Thoracic aorta (tissue), 2 donors: ENCODE data around the gene USP6NL. TPM values are rescaled to one million over a fixed set of nuclear protein-coding genes. Genes with fewer than 3 reads are reported as not detected.

ENCODE experiments used
- ATAC-seq: fragments of 150-250 bp; one replicate; pipeline ENCODE4 v1.8.0; 2017; ENCODE audit warnings: low read depth; ENCODE audit not compliant: insufficient number of reproducible peaks, low FRiP score
- DNase-seq: peaks from one replicate; pipeline ENCODE4 v3.0.0-alpha.2; 2020; ENCODE audit warnings: low spot score
- H3K27ac ChIP-seq, 2 donors: fragments of 200-600 bp; sonication (generic); 1 replicate in 1 of 2; 2 replicates in 1 of 2; pipeline ENCODE4 v1.5.1; 2016; ENCODE audit warnings: mild to moderate bottlenecking in 2 of 2, moderate library complexity in 2 of 2
- H3K27me3 ChIP-seq: fragments of 200-600 bp; sonication (generic); replicated peaks from 2 replicates; pipeline ENCODE4 v1.6.0; 2016; ENCODE audit warnings: mild to moderate bottlenecking; ENCODE audit not compliant: insufficient read depth
- H3K36me3 ChIP-seq: fragments of 200-600 bp; sonication (generic); one replicate; pipeline ENCODE4 v1.5.1; 2016
- H3K4me1 ChIP-seq, 2 donors: fragments of 200-600 bp; sonication (generic); 1 replicate in 1 of 2; 2 replicates in 1 of 2; pipeline versions ENCODE4 v1.5.1 to v1.6.0; 2016; ENCODE audit warnings: low read depth in 2 of 2, mild to moderate bottlenecking in 1 of 2; ENCODE audit not compliant: control insufficient read depth in 1 of 2
- H3K4me3 ChIP-seq: fragments of 200-600 bp; sonication (generic); 2 replicates; pipeline ENCODE4 v1.5.1; 2016; ENCODE audit warnings: mild to moderate bottlenecking
- H3K9me3 ChIP-seq: fragments of 200-600 bp; sonication (generic); 2 replicates; pipeline ENCODE4 v1.5.1; 2016
- CTCF ChIP-seq: fragments of 200-600 bp; sonication (generic); IDR thresholded peaks from one replicate; pipeline ENCODE4 v1.5.1; 2019; ENCODE audit warnings: antibody characterized with exemption
- total RNA-seq, 2 donors: library from RNA; depleted of rRNA; stranded (reverse); fragments of >200 nt; gene quantifications; one replicate each; pipeline versions ENCODE4 v1.1.0 to v1.2.3, GENCODE V29; 2016

USP6NL gene
- total RNA-seq, 2 donors from 2014 or later, result 9.5 to 15.0 TPM

DNA sequence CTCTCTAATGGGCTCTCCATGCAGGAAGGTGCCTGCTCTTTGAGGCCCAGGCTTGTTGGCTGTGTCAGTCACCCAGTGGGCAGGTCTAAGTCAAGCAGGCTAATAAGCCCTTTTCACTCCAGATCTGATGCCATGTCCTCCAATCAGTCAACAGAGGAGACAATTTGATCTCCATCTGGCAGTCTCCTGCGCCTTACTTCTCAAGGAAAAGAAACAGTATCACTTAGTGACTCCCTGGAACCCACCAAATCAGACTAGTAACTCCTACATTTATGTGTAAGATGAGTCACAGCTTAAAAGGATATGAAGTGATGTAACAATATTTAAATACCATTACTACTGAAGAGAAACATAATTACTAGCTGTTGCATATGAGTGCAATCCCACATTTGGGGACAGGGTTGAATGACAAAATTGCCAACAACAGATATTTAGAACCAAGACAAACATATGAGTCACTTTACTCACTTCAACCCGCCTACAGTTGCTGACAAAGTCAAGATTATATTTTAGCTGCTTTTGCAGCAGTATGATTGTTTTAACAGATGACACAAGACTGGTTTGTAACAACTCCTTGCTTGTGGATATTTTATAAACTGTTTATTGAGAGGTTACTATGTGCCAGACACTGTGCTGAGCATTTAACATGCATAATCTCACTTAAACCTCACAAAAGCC lies 72.1 kb downstream of the USP6NL start:
- H3K4me3 ChIP-seq, result no peak overlapping the region
- ATAC-seq (peak; percentile 76), DNase-seq (no peak)
- no peaks in the 10 kb centered on the region for H3K9me3 ChIP-seq
- no peak for TF ChIP-seq CTCF
- no peaks in the 10 kb centered on the region for H3K36me3 ChIP-seq
- H3K27me3 ChIP-seq, result no peaks in the 10 kb centered on the region
- H3K27ac ChIP-seq, result no peak overlapping the region
- H3K4me1 ChIP-seq, result peaks cover 3 to 12% of the 10 kb centered on the region in 2 donors

DNA sequence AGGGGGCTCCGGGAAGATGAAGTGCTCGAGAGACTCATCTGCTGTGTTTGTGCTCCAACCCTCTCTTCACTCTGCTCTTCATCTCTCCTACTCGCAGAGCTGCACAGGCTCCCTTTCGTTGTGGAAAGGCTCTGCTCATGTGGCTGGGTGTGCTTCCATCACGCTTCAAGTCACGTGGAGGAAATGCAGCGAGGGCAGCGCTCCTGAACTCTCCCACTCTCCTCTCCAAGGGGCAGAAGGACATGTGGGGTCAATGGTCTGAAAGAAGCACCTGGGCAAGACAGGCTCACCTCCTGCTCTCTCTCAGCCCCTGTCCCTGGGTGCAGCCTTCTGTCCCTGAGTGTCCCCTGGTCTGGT lies 72.6 kb downstream of the USP6NL start:
- Histone ChIP-seq H3K27me3 (no peaks in the 10 kb centered on the region), H3K9me3 (no peaks in the 10 kb centered on the region), H3K27ac (no peak overlapping the region), H3K4me1 (peaks cover 3 to 12% of the 10 kb centered on the region in 2 donors), H3K36me3 (no peaks in the 10 kb centered on the region), H3K4me3 (no peak overlapping the region)
- no peak for ATAC-seq
- no peak for TF ChIP-seq CTCF
- no peak for DNase-seq

- H3K4me1 ChIP-seq, result peaks cover 3 to 19% of the 10 kb centered on the region in 2 donors
- no peak for ATAC-seq
- TF ChIP-seq CTCF, result no peak
These were observed 75.2 kb downstream of the USP6NL start for GRCh38 chr10:11536228-11536627.

DNA sequence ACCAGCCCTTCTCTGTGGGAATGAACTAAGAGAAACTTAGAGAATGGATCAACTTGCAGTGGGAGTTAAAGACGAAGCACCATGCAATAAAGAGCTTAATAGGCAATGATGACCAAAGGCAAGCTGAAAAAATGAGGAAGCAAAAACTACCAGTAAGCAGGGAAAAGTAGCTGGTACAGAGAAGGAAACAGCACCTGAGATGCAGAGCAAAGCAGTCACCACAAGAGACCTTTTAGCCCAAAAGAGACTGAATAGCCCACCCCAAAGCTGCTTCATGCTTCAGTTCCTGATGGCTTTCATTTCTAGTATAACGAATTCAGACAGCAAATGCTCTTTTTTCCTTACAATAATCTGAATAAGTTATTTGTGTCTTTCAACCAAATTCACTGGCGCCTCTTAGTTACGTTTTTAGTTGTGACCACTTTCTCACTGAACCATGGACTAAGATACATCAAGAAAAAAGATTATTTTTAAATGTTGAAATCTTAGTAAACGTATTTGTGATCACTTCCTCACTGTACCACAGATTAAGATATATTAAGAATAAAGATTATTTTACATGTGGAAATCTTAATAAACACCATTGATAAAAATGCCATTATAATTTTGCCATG lies 76.0 kb downstream of the USP6NL start:
- no peaks in the 10 kb centered on the region for H3K9me3 ChIP-seq
- H3K27me3 ChIP-seq, result no peaks in the 10 kb centered on the region
- H3K4me1 ChIP-seq, result peaks cover 3 to 19% of the 10 kb centered on the region in 2 donors
- no peak for TF ChIP-seq CTCF
- no peak for DNase-seq
- H3K36me3 ChIP-seq, result no peaks in the 10 kb centered on the region
- no peak overlapping the region for H3K4me3 ChIP-seq
- no peak for ATAC-seq
- H3K27ac ChIP-seq, result no peak overlapping the region

More at GRCh38 chr10:11536228-11536627, 75.2 kb downstream of the USP6NL start:
- no peak for DNase-seq
- Histone ChIP-seq H3K9me3 (no peaks in the 10 kb centered on the region), H3K27me3 (no peaks in the 10 kb centered on the region), H3K27ac (no peak overlapping the region), H3K4me3 (no peak overlapping the region), H3K36me3 (no peaks in the 10 kb centered on the region)

DNA sequence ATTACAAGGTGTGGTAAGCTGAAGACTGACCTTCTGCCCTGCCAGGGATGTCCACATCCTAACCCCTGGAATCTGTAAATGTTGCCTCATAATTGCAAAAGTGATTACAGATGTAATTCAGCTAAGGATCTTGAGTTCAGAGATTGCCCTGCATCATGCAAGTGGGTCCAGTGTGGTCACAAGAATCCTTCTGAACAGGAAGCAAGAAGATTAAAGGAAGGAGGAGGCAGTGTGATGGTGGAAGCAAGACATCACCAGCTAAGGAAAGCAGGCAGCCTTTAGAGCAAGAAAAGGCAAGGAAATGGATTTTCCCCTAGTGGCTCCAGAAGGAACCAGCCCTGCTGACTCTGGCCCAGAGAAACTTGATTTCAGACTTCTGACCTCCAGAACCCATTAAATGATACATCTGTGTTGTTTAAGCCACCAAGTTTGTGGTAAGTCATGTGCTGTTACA lies 78.1 kb downstream of the USP6NL start:
- Histone ChIP-seq H3K4me1 (peaks cover 11 to 18% of the 10 kb centered on the region in 2 donors), H3K36me3 (no peaks in the 10 kb centered on the region), H3K9me3 (no peaks in the 10 kb centered on the region), H3K27me3 (no peaks in the 10 kb centered on the region), H3K4me3 (no peak overlapping the region), H3K27ac (no peak overlapping the region)
- DNase-seq (no peak), ATAC-seq (no peak)
- no peak for TF ChIP-seq CTCF
